ENCODE data around the gene SLBP.

DNA sequence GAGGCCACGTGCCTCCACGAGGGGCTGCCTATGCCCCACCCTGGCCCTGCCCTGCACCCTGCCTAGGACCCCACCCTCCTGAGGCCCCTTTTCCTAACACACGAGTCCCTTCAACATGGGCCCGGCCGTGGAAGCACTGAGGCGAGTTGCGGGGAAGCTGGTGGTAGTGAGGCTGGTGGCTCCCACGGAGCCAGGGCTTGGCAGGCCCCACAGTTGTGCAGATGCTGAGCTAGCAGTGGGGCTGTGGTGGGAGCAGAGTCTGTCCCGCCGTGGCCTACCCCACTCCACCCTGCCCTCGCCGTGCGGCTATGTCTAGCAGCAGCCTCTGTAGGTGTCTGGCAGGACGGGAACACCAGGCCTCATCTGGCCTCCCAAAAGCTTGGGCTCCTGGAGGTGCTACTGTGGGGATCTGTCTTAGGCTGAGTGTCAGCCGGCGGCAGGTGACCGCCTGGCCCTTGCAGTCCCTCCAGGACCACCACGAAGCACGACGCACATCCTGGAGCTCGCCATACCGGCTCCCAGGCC, 28.0 kb upstream of the SLBP start:
- TF ChIP-seq, protein P1, sequence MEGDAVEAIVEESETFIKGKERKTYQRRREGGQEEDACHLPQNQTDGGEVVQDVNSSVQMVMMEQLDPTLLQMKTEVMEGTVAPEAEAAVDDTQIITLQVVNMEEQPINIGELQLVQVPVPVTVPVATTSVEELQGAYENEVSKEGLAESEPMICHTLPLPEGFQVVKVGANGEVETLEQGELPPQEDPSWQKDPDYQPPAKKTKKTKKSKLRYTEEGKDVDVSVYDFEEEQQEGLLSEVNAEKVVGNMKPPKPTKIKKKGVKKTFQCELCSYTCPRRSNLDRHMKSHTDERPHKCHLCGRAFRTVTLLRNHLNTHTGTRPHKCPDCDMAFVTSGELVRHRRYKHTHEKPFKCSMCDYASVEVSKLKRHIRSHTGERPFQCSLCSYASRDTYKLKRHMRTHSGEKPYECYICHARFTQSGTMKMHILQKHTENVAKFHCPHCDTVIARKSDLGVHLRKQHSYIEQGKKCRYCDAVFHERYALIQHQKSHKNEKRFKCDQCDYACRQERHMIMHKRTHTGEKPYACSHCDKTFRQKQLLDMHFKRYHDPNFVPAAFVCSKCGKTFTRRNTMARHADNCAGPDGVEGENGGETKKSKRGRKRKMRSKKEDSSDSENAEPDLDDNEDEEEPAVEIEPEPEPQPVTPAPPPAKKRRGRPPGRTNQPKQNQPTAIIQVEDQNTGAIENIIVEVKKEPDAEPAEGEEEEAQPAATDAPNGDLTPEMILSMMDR (IDR thresholded peaks at IDR 0.05 in 4 of 5, conservative IDR thresholded peaks at IDR 0.05 in 1 of 5), result no peak
- no peak for TF ChIP-seq POLR2A (IDR thresholded peaks at IDR 0.05)
